HG03521 (cell line): Measurements from ENCODE around the gene ACACA.

Experiments used
- ATAC-seq: cut with Tn5 transposase; IDR thresholded peaks from one replicate; pipeline ENCODE4 v1.9.1; 2021; ENCODE audit warnings: mild to moderate bottlenecking, moderate library complexity; ENCODE audit not compliant: unreplicated experiment

Gene ACACA

DNA sequence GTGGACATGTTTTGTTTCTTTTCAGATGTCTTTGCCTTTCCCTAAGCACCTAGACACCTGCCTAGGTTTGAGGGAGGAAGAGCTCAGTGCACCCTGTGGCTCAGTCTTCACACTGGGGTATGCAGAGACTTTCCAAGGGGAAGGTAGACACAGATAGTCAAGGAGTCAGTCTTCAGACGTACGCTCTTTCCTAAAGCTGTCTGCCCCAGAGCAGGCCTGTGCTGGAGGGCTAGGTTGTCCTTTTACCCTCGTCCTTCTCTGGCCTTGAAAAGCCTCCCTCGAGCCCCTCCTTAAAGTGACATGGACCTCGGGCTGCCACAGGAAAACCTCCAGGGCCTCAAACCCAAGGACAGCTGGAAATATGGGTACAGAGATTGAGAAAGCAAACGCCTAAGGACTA lies 354.2 kb downstream of the ACACA start:
- no peak for ATAC-seq

DNA sequence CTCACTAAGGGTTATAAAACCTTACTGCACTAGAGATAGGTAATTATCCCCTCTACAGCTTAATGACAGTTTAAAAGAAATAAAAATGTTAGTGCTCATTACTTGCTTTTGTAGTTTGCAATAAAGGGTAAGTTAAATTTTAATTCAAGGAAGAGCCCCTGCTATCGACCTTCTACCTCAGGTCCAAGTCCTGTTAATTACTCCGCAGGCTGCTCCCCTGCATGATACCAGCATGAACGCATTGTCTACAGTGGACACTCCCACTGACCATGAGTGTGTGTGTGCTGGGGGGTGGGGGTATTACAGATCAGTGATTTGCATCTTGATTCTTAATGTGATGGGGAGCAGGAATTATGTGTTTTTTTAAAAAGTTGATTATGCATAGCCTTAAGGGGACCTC lies 354.8 kb downstream of the ACACA start:
- ATAC-seq, result no peak

DNA sequence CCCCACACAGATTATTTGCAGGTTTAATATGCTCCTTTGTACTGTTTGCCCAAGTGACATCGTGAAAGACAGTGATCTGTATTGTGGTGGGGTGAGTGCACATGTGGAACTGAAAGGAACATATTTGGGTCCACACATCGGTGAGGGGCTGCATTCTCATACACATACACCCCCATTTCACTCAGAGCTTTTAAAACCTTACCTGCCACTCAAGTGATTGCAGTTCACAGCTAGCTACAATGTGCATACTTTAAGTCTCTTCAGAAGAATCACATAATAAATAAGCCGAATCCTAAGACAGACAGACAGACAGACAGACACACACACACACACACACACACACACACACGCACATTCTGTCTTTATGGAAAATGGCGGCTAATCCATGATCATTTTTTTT lies 355.3 kb downstream of the ACACA start:
- ATAC-seq, result no peak

DNA sequence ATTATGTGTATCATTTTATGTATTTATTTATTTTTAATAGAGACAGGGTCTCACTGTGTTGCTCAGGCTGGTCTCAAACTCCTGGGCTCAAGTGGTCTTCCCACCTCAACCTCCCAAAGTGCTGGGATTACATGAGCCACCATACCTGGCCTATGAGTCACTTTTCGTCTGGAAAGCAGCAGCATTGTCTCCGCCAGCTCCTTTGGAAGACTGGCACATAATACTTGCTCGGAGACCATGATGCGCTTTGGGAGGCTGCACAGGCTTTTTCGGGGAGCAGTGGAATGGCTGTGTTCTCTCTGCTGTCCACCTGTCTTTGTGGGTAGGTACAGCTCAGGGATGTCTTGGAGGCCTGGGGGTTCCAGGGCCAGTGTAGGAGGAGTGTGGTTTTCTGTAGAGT lies 355.7 kb downstream of the ACACA start:
- ATAC-seq, result no peak

DNA sequence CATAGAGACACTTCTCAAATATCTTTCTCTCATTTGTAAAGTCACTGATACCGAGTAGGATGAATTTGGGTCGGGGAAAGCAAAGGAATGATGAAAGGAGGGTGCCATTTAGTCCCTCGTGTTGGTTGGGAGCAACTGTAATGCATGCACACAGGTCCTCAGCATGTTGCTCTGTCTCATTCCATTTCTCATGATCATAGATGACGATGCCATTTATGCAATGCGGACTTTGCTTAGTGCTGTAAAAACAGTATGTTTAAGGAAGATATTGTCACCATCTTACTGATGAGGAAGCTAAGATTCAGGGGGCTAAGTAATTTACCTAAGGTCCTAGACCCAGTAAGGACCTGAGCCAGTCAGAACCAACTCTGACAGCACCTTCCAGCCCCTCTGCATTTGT lies 357.8 kb downstream of the ACACA start:
- no peak for ATAC-seq

DNA sequence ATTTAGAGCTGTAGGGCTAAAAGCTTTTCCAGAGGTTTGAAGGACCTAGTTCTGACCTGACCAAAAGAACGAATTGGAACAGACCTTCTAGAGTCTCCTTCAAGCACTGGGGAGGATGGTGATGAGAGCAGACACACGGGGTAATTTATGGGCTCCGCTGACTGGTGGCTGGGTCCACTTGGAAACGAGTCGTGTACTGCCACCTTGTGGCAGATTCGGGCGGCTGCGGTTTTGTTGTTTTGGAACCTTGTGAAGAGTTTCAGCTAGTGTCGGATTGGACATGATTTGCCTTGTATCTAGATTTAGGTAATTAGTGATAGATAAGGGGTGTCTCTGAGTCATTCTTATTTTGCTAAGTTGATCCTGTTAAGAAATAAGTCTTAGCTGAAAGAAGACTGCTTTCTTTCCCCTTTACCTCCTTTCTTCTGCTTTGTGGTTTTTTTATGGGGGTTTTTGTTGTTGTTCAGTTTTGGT lies 359.0 kb downstream of the ACACA start:
- ATAC-seq, result no peak

DNA sequence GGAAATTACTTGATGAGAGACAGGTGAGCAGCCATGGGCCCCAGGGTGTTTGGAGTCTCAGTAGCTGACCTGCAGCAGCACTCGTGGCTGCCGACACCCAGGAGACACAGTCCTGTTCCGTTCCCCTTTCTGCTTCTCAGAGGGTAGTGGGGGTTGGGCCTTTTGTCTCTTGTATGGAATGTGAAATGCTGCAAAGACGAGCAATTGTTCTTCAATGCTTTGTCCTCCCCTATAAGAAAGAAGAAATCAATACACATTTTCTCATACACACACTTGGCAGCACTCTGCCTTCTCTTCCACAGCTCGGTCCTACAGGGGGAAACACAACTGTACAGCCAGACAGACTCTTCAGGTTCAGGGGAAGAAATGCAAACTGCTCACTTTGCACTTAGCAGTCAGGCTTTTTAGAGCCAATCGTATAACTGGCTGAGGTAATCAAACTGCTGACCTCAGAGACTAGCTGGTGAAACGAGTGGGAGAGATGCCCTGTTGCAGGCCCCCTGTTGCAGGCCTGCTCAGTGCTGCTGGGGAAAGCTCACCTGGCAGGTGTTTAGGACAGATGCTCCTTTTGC lies 361.2 kb downstream of the ACACA start:
- no peak for ATAC-seq

DNA sequence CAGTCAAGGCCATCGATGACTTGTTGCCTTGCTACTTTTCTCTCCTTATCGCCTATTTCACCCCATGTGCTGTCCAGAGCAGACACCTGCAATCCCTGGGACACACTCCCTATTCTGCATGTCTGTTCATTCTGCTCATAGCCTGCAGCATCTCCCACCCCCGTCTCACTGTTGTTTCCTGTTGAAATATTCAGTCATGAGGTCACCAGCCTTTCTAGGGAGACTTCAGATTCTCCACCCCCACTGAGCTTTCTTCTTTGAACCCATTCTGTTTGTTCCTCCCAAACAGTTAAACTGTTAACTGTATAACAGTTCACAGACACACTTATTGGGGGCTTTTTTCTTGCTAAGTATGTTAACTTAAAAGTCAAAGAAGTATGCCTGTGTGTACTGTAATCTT lies 363.4 kb downstream of the ACACA start:
- ATAC-seq, result no peak

DNA sequence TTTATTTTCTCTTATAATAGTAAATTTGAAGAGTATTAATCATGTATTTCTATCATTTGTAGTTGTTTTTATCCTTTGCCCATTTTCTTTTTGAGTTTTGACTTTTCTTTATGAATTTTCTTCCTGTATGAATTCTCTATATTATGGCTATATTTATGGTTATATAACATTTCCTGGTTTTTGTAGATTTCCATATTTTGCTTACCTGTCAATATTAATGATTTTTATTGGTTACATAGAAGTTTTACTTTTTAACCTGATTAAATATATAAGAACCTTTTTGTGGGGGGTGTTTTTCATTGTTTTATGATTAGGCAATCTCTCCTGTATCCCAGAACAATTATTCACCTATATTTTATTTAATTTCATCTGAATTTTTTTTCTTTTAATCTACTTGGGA lies 364.7 kb downstream of the ACACA start:
- no peak for ATAC-seq

DNA sequence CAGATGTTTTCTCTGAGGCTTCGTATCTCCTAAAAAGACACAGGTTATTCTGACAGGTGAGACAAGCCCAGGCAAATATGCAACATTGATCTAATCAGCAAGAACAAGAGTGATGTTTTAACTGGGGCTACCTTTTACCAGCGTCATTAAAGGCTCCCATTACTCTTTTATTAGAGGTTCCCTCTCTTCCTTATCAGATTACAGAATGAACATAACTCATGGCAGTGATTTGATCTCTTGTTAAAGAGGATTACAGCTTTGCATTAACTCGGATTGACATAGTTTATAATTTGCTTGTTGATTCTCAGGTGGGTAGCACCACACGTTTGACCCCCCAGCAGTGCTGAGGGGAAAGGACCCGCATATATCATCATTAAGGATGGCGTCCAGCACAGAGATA lies 367.4 kb downstream of the ACACA start:
- no peak for ATAC-seq

DNA sequence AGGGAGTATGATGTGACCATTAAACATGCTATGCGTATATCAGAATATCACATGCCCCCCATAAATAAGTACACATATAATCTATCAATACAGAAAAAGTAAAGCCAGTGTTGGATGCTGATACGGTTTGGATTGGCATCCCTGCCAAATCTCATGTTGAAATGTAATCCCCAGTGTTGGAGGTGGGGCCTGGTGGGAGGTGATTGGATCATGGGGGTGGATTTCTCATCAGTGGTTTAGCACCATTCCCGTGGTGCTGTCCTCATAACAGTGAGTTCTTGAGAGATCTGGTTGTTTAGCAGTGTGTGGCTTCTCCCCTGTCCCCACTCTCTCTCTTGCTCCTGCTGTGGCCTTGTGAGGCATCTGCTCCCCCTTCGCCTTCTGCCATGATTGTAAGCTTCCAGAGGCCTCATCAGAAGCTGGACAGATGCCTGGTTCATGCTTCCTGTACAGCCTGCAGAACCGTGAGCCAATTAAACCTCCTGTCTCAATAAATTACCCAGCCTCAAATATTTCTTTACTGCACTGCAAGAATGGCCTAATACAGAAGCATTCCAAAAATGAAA lies 369.0 kb downstream of the ACACA start:
- ATAC-seq, result no peak
